NCI-H2107 treated with DMSO at 0.1 percent for 48 hours (cell line): ENCODE data around the gene CFAP61.
A peak's percentile ranks its signal among the peaks of the same experiment; 100 is the strongest.

ENCODE experiments used
- DNase-seq: peaks from one replicate; lab custom pipeline; 2025; ENCODE audit not compliant: unreplicated experiment; lab: John Stamatoyannopoulos, UW

CFAP61 gene

DNA sequence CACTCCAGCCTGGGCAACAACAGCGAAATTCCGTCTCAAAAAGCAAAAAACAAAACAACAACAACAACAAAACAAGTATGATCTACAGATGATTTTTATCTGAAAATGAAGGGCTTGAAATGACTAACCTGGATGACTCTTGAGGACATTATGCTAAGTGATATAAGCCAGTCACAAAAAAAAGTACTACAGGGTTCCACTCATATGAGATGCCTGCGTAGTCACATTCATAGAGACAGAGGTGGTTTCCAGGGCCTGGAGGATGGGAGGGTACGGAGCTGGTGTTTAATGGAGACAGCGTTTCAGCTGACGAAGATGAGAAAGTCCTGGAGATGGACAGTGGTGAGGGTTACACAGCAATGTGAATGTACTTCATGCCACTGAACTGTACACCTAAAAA is 307.3 kb downstream of the CFAP61 start:
- DNase-seq: no peak

DNA sequence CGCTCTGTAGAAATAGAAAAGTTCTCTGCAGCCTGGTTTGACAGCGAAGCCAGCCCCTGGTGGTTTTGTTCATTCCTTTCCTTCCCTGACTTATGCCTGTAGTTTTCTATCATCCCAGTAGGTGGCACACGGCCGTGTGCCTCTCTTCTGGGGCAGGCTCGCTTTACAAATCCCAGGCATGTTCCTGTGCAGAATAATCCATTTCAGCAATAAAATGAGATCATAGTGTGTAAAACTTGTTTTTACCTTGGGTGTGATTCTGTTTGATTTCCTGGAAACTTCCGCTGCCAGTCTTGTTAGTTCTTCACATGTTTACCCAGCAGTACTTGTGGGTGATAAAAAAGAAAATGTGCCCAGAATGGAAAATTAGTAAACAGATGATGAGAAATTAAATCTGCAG is 308.1 kb downstream of the CFAP61 start:
- DNase-seq: peak; percentile 62

DNA sequence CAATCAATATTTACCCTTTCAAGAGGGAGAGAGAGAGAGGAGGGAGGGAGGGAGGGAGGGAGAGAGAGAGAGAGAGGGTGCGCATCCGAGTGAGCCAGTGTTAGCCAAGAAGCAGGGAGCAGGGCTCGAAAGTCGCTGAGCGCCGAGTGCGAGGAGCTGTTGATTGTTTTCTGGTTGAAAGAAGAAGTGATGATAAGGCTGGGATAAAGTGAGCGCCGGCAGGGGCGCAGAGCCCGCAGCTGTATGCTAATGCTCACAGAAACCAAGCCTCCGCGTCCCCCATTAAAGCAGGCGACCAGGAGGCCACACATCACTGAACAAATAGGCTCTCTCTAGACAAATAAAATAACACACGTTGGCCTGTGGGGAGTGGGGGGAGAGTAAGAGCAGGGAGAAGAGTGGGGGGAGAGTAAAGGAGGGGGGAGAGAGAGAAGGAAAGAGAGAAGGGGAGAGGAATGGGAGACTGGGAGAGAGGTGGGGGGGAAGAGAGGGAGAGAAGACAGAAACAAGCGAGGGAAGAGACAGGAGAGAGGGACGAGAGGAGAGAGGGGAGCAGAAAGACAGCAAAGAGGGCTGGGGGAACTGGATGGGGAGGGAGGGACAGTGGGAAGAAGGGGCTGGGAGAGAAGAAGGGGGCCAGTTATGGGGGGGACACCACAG is 310.6 kb downstream of the CFAP61 start:
- peak; percentile 91 for DNase-seq

DNA sequence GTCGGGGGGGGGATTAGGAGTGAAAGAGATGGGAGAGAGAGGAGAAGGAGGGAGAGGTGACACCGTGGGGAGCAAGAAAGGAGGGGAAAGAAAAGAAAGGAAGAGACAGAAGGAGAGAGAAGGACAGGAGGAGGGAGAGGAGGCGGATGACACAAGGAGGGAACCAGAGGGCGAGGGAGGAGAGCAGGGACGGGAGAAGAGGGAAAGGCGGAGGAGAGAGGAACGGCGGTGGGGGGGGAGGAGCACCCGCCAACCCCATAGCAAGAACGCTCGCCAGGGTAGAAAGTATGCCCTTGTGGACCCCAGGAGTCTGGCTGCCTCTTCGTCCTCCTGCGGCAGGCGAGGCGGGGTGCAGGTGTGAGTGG is 311.1 kb downstream of the CFAP61 start:
- peak; percentile 45 for DNase-seq

DNA sequence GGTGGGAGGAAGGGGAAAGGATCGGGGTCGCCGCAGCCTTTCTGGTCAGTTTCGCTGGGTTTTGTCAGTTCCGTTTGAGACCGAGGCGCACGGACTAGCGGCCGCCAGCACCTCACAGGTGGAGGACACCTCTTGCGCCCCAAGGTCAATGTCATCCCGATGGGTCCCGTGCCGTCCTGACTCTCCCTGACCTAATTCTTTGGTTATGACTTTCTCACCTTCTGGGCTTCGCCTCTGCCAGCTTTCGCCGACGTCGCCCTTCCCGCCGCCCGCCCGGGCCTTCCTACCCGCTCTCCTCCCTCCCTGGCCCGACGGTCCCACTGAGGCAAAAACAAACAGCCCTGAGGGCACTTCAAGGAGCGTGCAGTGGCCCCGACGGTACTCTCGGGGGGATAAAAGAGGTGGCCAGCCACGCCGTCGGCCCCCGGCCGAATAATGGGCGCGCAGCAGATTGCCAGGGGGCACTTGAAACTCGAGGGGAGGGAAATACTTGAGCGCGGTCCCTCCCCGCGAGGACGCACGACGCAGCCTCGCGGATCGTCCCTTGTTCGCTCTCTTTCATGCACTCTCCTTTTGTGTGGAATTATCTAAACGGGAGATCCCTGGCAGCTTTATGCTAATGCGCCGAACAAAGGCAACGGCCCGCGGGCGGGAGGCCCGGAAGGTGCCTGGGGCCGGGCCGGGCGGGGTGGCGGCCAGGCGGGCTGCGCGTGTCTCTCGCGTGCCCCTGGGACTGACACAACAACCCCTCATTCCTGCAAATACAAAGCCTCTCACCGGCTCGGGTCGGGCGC is 311.7 kb downstream of the CFAP61 start:
- DNase-seq: peak; percentile 83

DNA sequence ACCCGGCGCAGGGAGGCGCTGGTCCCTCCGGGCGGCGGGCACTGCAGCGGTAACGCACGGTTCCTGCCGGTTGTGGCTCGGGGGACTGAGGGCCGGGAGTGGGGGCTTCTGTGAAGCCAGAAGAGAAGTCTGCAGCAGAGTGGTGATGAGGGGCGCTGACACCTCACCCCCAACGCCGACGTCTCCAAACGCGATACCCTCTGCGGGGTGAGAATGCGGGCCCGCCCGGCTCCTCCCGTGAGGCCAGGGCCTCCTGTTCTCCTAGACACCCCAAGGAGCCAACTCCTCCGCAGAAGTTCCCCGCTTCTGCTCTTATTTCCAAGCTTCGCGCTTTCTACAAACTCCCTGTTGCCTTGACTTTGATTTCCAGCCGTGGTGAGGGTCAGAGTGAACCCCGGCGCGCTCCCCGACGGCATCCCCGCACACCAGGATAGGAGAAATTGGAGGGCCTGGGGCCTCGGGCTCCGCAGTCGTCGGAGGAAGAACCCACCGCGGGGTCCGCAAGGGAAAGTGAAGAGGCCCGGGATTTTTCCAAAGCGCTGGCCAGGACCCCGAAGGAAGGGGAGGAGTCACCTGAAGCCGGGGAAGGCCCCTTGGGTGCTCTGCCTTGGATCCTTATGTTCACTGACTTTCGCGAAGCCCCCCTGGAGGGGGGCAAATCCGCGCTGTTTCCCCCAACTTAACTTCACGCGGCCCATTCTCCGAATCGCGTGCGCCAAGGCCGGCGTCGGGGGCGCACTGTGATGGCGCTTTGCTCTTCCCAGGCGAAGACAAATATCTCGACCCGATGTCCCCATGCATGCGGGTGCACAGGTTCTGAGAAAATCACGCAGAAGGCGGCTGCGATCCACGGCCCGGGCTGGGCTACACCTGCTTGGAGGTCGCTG is 312.5 kb downstream of the CFAP61 start:
- no peak for DNase-seq

DNA sequence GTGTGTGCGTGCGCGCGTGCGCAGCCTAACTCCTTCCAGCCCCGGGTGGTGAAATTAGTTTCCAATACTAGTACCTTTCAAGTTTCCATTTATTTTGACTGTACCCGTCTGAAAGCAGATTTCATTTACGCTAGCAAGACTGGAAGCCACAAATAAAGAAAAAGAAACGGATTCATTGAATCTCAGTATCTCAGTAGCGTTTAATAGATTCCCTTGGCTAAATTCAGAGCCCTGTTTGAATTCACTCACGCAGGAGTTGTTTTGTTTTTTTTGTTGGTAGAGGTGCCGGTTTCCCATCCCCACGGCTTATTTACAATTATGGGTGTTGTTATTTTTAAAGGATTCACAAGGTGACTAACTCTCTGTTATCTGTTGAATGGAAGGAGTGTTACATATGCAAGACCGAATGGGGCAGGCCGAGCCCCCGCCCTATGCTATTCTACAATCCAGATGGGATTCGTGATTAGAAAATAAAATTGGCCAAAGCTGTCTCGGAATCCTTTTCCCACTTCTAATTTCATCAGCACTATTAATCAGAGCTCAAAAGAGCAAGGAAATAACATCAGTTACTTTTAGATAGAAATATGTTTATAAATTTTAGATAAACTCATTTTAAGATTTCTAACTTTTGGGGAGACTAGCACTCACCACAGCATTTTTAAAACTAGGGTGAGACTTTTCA is 313.3 kb downstream of the CFAP61 start:
- DNase-seq: peak; percentile 28

DNA sequence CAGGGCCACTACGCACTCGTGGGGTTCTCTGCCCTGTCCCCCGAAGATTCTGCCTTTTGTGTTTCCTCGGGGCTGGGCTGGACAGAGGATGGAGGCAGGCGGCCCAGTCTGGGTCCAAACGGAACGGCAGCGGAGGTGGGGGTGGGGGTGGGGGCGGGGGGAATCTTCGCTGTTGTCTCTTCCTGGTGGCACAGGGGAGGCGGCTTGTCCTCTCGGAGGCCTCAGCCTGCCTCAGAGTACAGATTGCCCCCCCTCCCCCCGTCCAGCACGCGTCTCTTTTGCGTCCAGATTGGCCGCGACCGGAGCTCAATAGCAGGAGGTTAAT is 314.2 kb downstream of the CFAP61 start:
- no peak for DNase-seq

DNA sequence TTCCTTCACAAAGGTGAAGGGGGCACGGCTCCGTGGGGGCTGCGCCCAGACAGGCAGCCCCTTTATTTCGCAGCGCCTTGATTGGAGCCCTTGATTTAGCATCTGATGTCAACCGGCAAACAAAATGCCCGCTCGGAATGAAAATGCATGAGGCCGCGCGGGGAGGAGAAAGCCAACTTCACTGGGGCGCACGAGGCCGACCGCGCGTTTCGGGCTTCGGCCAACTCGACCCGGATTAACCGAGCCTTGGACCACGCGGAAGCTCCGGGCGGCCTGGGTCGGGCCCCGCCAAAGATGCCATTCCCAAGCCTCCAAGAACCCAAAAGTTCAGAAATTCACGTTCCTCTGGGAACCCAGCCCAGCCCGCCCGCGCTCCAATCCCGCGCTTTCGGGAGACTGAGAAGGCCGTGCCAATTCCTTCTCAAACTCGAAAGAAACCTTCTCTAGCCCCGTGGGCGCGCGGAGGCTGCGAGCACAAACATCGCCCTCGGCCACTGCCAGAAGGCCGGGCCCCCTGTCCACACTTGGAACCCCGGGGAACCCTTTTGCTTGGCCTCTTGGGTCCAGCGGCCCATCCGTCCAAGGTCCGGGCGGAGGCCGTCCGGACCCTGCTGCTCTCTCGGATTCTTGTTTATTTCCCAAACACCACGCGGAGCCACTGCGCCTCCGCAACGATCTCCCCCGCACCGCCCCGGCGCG is 314.7 kb downstream of the CFAP61 start:
- peak; percentile 44 for DNase-seq

DNA sequence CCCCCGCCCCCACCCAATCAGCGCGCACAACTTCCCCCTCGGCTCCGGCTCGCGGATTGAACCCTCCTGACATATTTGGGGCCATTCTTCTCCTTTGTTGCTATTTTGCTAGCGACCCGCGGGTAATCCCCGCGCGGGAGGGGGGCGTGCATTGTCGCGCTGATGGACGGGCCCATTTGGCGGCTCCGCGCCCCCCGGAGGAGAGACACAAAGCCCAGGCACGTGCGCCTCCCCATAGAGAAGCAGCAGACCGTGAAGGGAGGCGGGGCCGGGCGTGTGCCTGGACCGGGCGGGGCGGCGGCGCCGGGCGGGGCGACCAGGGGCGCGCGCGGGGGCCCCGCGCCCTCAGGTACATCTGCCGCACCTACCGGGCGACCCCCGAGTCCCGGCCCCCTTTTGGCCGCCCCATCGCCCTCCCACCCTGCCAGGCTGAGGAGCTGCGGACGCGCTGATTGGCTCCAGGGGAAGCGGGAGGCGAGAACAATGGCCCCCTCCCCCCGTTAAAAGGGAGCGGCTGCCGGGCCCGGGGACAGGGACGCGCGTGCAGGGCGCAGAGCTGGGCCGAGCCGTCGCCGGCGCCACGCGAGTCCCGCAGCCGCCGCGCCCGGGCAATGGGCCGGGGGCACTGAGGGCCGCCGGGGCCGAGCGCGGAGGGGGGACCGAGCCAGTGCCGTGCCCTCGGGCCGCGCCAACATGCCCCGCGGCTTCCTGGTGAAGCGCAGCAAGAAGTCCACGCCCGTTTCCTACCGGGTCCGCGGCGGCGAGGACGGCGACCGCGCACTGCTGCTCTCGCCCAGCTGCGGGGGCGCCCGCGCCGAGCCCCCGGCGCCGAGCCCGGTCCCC is 315.5 kb downstream of the CFAP61 start, which contains the start of gene INSM1:
INSM1 (plus strand) TSS at position 530 of the 843 bp plus-strand sequence; CDS start at position 694, 164 bp downstream.
- DNase-seq: peak; percentile 73

DNA sequence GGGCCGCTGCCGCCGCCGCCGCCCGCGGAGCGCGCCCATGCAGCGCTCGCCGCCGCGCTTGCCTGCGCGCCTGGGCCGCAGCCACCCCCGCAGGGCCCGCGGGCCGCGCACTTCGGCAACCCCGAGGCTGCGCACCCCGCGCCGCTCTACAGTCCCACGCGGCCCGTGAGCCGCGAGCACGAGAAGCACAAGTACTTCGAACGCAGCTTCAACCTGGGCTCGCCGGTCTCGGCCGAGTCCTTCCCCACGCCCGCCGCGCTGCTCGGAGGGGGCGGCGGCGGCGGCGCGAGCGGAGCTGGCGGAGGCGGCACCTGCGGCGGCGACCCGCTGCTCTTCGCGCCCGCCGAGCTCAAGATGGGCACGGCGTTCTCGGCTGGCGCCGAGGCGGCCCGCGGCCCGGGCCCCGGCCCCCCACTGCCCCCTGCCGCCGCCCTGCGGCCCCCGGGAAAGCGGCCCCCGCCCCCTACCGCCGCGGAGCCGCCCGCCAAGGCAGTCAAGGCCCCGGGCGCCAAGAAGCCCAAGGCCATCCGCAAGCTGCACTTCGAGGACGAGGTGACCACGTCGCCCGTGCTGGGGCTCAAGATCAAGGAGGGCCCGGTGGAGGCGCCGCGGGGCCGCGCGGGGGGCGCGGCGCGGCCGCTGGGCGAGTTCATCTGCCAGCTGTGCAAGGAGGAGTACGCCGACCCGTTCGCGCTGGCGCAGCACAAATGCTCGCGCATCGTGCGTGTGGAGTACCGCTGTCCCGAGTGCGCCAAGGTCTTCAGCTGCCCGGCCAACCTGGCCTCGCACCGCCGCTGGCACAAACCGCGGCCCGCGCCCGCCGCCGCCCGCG is 316.3 kb downstream of the CFAP61 start:
- no peak for DNase-seq

DNA sequence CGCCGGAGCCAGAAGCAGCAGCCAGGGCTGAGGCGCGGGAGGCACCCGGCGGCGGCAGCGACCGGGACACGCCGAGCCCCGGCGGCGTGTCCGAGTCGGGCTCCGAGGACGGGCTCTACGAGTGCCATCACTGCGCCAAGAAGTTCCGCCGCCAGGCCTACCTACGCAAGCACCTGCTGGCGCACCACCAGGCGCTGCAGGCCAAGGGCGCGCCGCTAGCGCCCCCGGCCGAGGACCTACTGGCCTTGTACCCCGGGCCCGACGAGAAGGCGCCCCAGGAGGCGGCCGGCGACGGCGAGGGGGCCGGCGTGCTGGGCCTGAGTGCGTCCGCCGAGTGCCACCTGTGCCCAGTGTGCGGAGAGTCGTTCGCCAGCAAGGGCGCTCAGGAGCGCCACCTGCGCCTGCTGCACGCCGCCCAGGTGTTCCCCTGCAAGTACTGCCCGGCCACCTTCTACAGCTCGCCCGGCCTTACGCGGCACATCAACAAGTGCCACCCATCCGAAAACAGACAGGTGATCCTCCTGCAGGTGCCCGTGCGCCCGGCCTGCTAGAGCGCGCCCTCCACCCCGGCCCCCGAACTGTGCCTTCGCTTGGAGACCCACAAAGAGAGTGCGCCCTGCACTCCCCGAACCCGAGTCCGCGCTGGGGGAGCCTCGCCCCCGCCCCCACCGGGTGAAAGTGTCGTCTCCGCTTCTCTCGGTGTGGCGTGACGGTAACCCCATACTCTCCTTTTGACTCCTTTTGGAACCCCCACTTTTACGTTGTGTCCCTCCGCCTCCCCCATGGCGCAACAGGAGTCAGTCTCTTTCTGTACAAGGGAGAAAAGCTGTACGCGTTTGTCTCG is 317.1 kb downstream of the CFAP61 start:
- no peak for DNase-seq

DNA sequence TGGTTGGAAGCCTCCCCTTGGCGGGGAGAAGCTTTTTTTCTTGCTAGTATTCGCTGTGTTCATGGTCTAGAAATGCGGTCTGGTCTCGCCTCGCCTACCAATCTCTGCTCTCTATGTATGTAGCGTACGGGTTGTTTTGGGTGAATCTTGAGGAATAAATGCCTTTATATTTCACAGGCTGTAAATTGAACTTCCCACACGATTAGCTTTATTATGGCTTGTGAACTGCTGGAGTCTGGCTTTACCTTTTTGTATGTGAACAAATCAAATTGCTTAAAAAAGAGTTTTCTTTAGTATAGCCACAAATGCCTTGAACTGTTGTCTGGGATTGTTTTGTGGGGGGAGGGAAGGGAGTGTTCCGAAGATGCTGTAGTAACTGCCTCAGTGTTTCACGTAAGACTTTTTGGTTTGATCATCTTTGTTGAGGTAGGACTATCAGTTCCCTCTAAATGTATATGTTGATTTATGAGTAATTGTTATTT is 317.8 kb downstream of the CFAP61 start:
- DNase-seq: peak; percentile 27

DNA sequence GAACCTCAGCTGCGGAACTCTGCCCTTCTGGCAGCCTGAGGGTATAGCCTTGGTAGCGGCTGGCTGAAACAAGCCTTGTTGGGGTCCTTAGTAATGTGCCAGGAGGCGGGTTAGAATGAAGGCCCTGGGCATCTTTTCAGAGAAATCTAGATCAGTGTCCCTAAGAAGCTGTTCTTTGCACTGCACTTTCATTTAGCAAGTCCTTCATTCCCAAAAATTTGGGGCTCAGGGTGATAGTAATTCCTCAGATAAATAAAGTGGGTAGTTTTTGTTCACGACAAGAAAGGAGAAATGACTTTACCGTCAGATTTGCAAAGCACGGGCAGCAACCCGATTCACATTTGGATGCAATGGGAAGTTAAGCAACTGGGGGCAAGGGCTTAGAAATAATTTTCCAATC is 318.8 kb downstream of the CFAP61 start:
- no peak for DNase-seq

DNA sequence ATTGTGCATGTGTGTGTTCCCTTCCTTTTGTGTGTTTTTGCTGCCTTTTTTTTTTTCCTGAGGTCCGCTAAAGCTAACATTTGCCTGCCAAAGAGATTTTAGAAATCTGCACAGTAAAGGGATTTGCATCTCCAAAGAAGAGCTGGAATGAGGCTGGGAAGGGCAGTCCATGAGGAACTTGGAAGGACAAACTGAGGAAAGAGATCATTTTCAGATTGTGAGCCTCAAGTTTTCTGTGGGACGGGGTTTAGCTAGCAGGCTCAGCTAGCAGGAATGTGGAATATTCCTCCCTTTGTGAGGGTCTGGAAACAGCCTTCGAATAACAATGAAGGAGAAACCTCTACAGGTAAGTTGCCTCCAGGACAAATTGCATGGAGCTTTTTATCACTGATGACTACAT is 319.3 kb downstream of the CFAP61 start:
- no peak for DNase-seq

DNA sequence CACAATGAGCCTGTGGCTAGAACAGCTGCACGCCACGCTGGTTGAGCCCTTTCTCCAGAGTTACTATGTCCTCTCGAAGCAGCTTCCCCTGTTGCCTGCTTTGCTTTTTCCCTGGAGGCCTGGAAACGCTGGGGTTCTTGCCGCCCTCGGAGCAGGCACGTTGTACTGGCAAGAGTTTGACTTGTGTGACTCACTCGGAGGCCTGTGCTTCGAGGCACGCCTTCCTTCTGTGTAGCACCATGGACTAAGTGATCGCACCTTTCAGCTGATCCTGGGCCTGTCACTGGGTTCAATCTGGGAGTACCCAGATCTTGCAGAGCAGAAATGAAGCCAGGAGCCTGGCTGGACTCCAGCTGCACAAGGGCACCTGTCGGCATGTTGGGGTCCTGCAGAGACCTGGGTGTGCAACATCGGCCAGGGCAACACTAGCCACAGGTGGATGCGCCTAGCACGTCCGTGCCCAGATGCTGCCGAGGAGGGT is 320.8 kb downstream of the CFAP61 start:
- peak; percentile 60 for DNase-seq

DNA sequence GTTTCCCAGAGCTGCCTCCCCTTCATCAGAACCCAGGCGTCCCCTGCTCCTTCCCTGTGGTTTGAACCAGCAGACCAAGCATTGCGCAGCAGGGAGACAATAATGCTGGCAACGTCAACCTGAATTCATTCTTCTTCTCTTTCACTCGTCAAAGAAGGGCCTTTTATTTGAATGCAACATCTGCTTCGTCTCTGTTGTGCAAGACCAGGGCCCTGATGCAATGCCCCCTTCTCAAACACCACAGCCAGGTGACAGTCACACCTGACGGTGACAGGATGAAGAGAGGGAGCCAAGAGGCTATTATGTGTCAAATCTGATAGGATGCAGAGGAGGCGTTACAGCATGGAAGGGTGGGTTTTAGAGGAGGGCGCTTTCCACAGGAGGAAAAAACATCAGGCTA is 323.5 kb downstream of the CFAP61 start:
- peak; percentile 90 for DNase-seq

DNA sequence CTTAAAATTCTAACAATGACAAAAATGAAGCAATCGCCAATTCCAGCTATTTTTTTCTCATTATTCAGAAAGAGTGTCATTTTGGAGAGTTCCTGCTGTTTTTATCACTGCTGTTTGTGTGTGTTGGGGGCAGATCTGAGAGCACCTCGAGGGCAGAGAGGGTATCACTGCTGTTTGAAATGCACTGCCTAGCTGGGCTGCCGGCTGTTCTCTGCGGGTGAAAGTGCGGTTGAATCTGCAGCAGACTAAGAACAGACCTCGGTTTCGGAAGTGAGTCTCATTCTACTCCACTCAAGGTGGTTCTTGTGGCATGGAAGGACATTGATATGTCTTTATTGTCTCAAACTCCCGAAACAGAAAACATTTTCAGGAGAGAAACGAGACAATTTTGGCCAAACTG is 333.9 kb downstream of the CFAP61 start:
- DNase-seq: no peak
